Neural crest cell (in vitro differentiated cells): Measurements from ENCODE around the gene TSPO2. TPM values are rescaled to one million over a fixed set of nuclear protein-coding genes. Genes with fewer than 3 reads are reported as not detected.

Source experiments
- DNase-seq: peaks from one replicate; pipeline ENCODE4 v3.0.0; 2021; ENCODE audit warnings: low read depth, mixed read lengths, low spot score
- H3K27ac Mint-ChIP-seq: one replicate; pipeline ENCODE4 v1.8.0; 2021; ENCODE audit warnings: mild to moderate bottlenecking, mixed read lengths; ENCODE audit not compliant: unreplicated experiment
- H3K27me3 Mint-ChIP-seq: 2 replicates; pipeline ENCODE4 v1.8.0; 2021; ENCODE audit warnings: low read depth, mild to moderate bottlenecking, mixed read lengths
- H3K36me3 Mint-ChIP-seq: 2 replicates; pipeline ENCODE4 v1.8.0; 2021; ENCODE audit warnings: low read depth, mild to moderate bottlenecking, mixed read lengths
- H3K4me1 Mint-ChIP-seq: 2 replicates; pipeline ENCODE4 v1.8.0; 2021; ENCODE audit warnings: mixed read lengths
- H3K4me3 Mint-ChIP-seq: one replicate; pipeline ENCODE4 v1.8.0; 2021; ENCODE audit warnings: mild to moderate bottlenecking, mixed read lengths
- H3K9me3 Mint-ChIP-seq: 2 replicates; pipeline ENCODE4 v1.8.0; 2021; ENCODE audit warnings: mixed read lengths
- CTCF ChIP-seq: fragments of 200-600 bp; sonication (generic); conservative IDR thresholded peaks from 2 replicates; pipeline ENCODE4 v1.5.0; 2021; ENCODE audit warnings: antibody characterized with exemption, mild to moderate bottlenecking
- total RNA-seq: library from RNA; stranded (reverse); gene quantifications from 2 replicates; pipeline ENCODE4 v1.2.1, GENCODE V29; 2021

TSPO2 gene
- total RNA-seq, 1 donor from 2014 or later: not detected

DNA sequence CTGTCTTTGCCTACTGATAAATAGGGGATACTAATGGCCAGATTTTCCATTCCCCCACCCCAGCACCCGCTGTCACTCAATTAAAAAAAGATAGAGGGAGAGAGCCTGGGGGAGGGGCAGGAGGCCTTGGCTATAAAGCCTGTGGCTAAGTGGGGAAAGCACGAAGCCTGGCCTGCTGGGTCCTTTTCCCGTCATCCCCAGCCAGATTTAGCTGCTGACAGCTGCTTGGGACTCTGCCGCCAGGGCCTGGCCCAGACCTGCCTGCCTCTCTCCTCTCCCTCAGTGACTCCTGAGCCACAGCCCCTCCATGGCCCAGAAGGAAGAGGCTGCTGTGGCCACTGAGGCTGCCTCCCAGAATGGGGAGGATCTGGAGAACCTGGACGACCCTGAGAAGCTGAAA lies 10.8 kb downstream of the TSPO2 start, which contains the start of gene APOBEC2:
Gene APOBEC2 (plus strand): TSS at position 162 of the 400 bp plus-strand sequence. CDS start 146 bp downstream, at position 308.
- H3K4me3 Mint-ChIP-seq: no peak within 1 kb of the TSS
- H3K27ac Mint-ChIP-seq: peak within 1 kb of the TSS; percentile 6
- H3K27me3 Mint-ChIP-seq: no peaks in the 10 kb centered on the region
- no peak for TF ChIP-seq CTCF
- no peaks in the 10 kb centered on the region for H3K36me3 Mint-ChIP-seq
- DNase-seq: no peak
- H3K9me3 Mint-ChIP-seq: no peaks in the 10 kb centered on the region
- peaks cover 28% of the 10 kb centered on the region for H3K4me1 Mint-ChIP-seq

GRCh38 chr6:41054511-41054910 lies 12.2 kb downstream of the TSPO2 start:
- no peak overlapping the region for H3K27ac Mint-ChIP-seq
- no peaks in the 10 kb centered on the region for H3K9me3 Mint-ChIP-seq
- no peak overlapping the region for H3K4me3 Mint-ChIP-seq
- peaks cover 22% of the 10 kb centered on the region for H3K4me1 Mint-ChIP-seq
- no peak for TF ChIP-seq CTCF
- no peaks in the 10 kb centered on the region for H3K36me3 Mint-ChIP-seq
- H3K27me3 Mint-ChIP-seq: no peaks in the 10 kb centered on the region
- DNase-seq: no peak

GRCh38 chr6:41055149-41055548 lies 12.9 kb downstream of the TSPO2 start:
- no peak overlapping the region for H3K27ac Mint-ChIP-seq
- TF ChIP-seq CTCF: no peak
- H3K4me1 Mint-ChIP-seq: peaks cover 16% of the 10 kb centered on the region
- no peaks in the 10 kb centered on the region for H3K27me3 Mint-ChIP-seq
- H3K4me3 Mint-ChIP-seq: no peak overlapping the region
- DNase-seq: no peak
- no peaks in the 10 kb centered on the region for H3K36me3 Mint-ChIP-seq
- H3K9me3 Mint-ChIP-seq: no peaks in the 10 kb centered on the region

DNA sequence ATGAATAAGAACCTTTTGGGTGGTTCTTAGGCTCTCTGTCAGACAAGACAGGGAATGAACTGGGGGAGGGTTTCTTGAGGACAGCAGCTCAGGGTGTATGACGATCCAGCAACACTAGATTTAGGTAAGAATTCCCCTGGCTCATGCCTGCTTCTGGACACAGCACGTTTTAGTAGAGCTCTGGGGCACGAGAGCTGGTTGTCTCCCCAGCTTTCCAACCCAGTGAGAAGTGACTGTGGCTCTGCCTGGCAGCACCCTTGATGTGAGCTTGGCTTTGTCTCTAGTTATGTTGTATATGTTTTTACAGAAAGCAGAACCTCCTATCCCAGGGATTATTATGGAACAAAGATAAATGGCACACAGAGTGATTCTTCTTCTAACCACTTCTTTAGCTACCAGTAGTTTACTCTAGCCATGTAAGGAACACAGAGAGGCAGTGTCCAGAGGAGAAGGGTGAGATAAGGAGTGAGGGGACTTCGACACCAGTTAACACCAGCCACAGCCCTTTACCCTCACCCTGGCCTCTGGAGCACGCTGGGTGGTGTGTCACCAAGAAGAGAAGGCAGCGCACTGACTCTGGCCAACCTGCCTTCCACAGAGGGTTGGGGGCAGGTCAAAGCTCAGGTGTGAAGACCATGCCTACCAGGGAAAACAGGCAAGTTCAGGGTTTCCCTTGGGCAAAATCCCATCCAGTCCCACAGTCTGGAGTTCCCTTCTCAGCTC lies 14.7 kb downstream of the TSPO2 start:
- no peak for DNase-seq
- no peaks in the 10 kb centered on the region for H3K36me3 Mint-ChIP-seq
- no peaks in the 10 kb centered on the region for H3K27me3 Mint-ChIP-seq
- no peak for TF ChIP-seq CTCF
- peaks cover 8% of the 10 kb centered on the region for H3K4me1 Mint-ChIP-seq
- no peak overlapping the region for H3K27ac Mint-ChIP-seq
- no peak overlapping the region for H3K4me3 Mint-ChIP-seq
- H3K9me3 Mint-ChIP-seq: no peaks in the 10 kb centered on the region

DNA sequence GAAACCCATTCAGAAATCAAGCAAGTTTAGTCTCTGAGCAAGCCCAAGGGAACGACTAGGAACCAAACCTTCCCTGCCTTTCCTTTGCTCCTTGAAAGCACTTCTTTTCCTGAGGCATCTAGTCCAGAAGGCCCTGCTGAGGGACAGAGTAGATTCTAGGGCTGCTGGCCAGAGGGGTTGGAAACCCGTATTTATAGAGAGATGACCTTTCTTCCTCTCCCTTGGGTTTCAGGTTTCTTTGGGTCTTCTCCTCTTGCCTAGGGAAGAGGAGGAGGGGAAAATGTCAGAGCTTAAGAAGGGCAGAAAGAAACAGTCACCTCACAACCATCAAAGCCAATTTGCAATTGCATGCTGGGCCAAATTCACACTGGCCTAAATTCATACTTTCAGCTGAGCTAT lies 16.5 kb downstream of the TSPO2 start:
- Mint-ChIP-seq H3K27ac (no peak overlapping the region), H3K4me3 (no peak overlapping the region), H3K4me1 (peaks cover 5% of the 10 kb centered on the region), H3K36me3 (no peaks in the 10 kb centered on the region), H3K27me3 (no peaks in the 10 kb centered on the region), H3K9me3 (no peaks in the 10 kb centered on the region)
- no peak for DNase-seq
- TF ChIP-seq CTCF: no peak
